ENCODE measurements around the gene MLH3. TPM values are rescaled to one million over a fixed set of nuclear protein-coding genes. Genes with fewer than 3 reads are reported as not detected.

Gene MLH3
- total RNA-seq, 1 donor from 2014 or later = 41.5 TPM

DNA sequence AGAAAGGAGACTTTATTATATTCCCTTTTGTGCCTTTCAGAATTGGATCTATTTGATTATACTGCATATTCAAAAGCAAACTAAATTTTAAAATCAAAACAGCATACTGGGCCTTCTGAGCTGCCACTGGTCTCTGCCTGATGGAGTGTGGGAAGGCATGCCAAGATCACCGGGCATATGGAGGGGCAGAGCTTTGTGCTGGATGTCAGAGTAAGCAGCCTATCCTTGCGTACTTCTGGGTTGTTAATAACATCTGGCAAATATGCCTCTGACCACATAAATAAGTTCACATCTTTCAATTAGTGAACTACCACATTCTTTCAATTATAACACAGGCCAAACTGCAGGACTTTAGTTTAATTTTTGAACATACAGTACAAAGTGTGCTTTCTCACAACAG is 18.3 kb downstream of the MLH3 start:
- Mint-ChIP-seq H3K27me3 (ENCODE audit: insufficient read depth, low read depth) (no peaks in the 10 kb centered on the region), H3K27ac (no peak overlapping the region), H3K36me3 (peaks cover 10% of the 10 kb centered on the region), H3K9me3 (no peaks in the 10 kb centered on the region), H3K4me1 (no peaks in the 10 kb centered on the region), H3K4me3 (no peak overlapping the region)
- Histone ChIP-seq H3K4me3 (no peak overlapping the region), H3K79me2 (ENCODE audit: low read depth) (no peaks in the 10 kb centered on the region), H3K9ac (no peak overlapping the region), H3K9me3 (ENCODE audit: low read depth) (no peaks in the 10 kb centered on the region), H3K4me2 (no peak overlapping the region), H3K27ac (no peak overlapping the region), H4K20me1 (ENCODE audit: low read depth) (no peaks in the 10 kb centered on the region), H3K36me3 (peaks cover 9% of the 10 kb centered on the region), H3F3A (ENCODE audit: low read depth) (no peaks in the 10 kb centered on the region), H2AFZ (replicated peaks) (no peak overlapping the region), H3K4me1 (no peaks in the 10 kb centered on the region), H3K27me3 (no peaks in the 10 kb centered on the region)
- TF ChIP-seq, protein P1, sequence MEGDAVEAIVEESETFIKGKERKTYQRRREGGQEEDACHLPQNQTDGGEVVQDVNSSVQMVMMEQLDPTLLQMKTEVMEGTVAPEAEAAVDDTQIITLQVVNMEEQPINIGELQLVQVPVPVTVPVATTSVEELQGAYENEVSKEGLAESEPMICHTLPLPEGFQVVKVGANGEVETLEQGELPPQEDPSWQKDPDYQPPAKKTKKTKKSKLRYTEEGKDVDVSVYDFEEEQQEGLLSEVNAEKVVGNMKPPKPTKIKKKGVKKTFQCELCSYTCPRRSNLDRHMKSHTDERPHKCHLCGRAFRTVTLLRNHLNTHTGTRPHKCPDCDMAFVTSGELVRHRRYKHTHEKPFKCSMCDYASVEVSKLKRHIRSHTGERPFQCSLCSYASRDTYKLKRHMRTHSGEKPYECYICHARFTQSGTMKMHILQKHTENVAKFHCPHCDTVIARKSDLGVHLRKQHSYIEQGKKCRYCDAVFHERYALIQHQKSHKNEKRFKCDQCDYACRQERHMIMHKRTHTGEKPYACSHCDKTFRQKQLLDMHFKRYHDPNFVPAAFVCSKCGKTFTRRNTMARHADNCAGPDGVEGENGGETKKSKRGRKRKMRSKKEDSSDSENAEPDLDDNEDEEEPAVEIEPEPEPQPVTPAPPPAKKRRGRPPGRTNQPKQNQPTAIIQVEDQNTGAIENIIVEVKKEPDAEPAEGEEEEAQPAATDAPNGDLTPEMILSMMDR (IDR thresholded peaks at IDR 0.05) = no peak
- TF ChIP-seq EZH2 (IDR thresholded peaks at IDR 0.05) (no peak), EZH2phosphoT487 (IDR thresholded peaks at IDR 0.05) (no peak)
- DNase-seq (ENCODE audit: low spot score) = no peak

DNA sequence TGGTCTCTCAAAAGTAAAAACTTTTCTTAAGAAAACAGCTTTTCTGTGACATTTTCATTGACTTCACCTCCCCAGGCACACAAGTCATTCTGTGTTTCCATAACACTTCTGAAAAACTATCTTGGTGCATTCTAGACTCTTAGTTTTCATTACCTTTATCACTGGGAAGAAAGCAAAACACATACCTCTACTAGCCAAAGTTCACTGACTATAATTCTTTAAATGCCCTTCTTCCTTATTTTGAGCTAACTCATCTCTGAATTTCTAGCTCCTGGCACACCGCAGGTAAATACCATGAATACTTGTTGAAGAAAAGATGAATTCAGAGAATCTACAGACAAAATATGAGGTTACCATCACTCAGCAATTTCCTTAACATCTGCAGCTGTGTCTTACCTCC is 21.1 kb downstream of the MLH3 start:
- no peak overlapping the region for H3K4me3 Mint-ChIP-seq
- H3K79me2 ChIP-seq (ENCODE audit: low read depth) = no peaks in the 10 kb centered on the region
- no peak overlapping the region for H3K4me2 ChIP-seq
- H3K36me3 ChIP-seq = peaks cover 9% of the 10 kb centered on the region
- H3K9me3 ChIP-seq (ENCODE audit: low read depth) = no peaks in the 10 kb centered on the region
- no peaks in the 10 kb centered on the region for H3K27me3 Mint-ChIP-seq (ENCODE audit: insufficient read depth, low read depth)
- no peak for DNase-seq (ENCODE audit: low spot score)
- H3K9me3 Mint-ChIP-seq = no peaks in the 10 kb centered on the region
- no peaks in the 10 kb centered on the region for H3K27me3 ChIP-seq
- no peaks in the 10 kb centered on the region for H4K20me1 ChIP-seq (ENCODE audit: low read depth)
- no peak overlapping the region for H3K27ac ChIP-seq
- no peaks in the 10 kb centered on the region for H3F3A ChIP-seq (ENCODE audit: low read depth)
- H3K4me3 ChIP-seq = no peak overlapping the region
- H3K9ac ChIP-seq = no peak overlapping the region
- peaks cover 5% of the 10 kb centered on the region for H3K36me3 Mint-ChIP-seq
- no peaks in the 10 kb centered on the region for H3K4me1 ChIP-seq
- H2AFZ ChIP-seq (replicated peaks) = no peak overlapping the region
- no peak overlapping the region for H3K27ac Mint-ChIP-seq
- H3K4me1 Mint-ChIP-seq = no peaks in the 10 kb centered on the region
- TF ChIP-seq, protein P1 (IDR thresholded peaks at IDR 0.05) = no peak
- TF ChIP-seq EZH2 (IDR thresholded peaks at IDR 0.05) (no peak), EZH2phosphoT487 (IDR thresholded peaks at IDR 0.05) (no peak)

DNA sequence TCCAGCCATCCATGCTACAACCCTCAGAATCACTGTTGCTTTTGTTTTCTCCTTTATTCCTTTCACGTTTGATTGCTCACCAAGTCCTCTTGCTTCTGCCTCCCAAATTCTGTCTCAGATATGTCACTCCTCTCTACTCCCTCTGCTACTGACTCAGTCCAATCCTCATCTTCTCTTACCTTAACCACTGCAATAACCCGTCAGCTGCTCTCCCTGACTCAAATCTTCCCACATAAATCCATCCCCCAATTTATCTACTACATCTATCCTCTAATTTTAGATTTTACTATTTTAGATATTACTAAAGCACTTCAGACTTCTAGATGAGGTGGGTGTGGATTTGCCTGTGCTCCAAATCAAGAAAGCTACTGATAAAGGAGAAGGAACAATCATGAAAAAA is 25.4 kb downstream of the MLH3 start:
- Mint-ChIP-seq H3K27ac (no peak overlapping the region), H3K4me1 (no peaks in the 10 kb centered on the region), H3K4me3 (no peak overlapping the region), H3K9me3 (no peaks in the 10 kb centered on the region), H3K27me3 (ENCODE audit: insufficient read depth, low read depth) (no peaks in the 10 kb centered on the region), H3K36me3 (peaks cover 6% of the 10 kb centered on the region)
- Histone ChIP-seq H3F3A (ENCODE audit: low read depth) (no peaks in the 10 kb centered on the region), H3K36me3 (peaks cover 4% of the 10 kb centered on the region), H3K9me3 (ENCODE audit: low read depth) (no peaks in the 10 kb centered on the region), H3K79me2 (ENCODE audit: low read depth) (no peaks in the 10 kb centered on the region), H4K20me1 (ENCODE audit: low read depth) (no peaks in the 10 kb centered on the region), H3K9ac (no peak overlapping the region), H2AFZ (replicated peaks) (no peak overlapping the region), H3K27me3 (no peaks in the 10 kb centered on the region), H3K4me1 (no peaks in the 10 kb centered on the region), H3K4me2 (no peak overlapping the region), H3K4me3 (no peak overlapping the region), H3K27ac (no peak overlapping the region)
- TF ChIP-seq EZH2phosphoT487 (IDR thresholded peaks at IDR 0.05) (no peak), EZH2 (IDR thresholded peaks at IDR 0.05) (no peak)
- TF ChIP-seq, protein P1 (IDR thresholded peaks at IDR 0.05) = no peak
- DNase-seq (ENCODE audit: low spot score) = no peak

Measured in neural progenitor cell (in vitro differentiated cells).